B cell (primary cell): ENCODE measurements around the gene OR6P1. TPM values are rescaled to one million over a fixed set of nuclear protein-coding genes. Genes with fewer than 3 reads are reported as not detected.

ENCODE experiments used
- ATAC-seq: fragments of 200-7000 bp; cut with Tn5 transposase; one replicate; pipeline ENCODE4 v1.10.0; 2021; ENCODE audit warnings: low read depth, mild to moderate bottlenecking, moderate number of reproducible peaks, moderate library complexity
- CTCF ChIA-PET: fragments of 350-600 bp; sonication (Branson Sonifier 250); formaldehyde crosslinking; loops from one replicate; lab custom pipeline; 2021; ENCODE audit warnings: antibody characterized with exemption, inconsistent platforms; lab: Charles Lee
- POLR2A ChIA-PET: fragments of 350-600 bp; sonication (Branson Sonifier 250); formaldehyde crosslinking; loops from one replicate; lab custom pipeline; 2021; ENCODE audit warnings: antibody characterized with exemption; lab: Charles Lee
- DNase-seq: peaks from one replicate; pipeline ENCODE4 v3.0.0; 2013
- H2AFZ ChIP-seq: 2 replicates; pipeline ENCODE4 v1.6.1; 2012; ENCODE audit warnings: mild to moderate bottlenecking, low read depth, low read length; ENCODE audit not compliant: insufficient read depth, poor library complexity, severe bottlenecking
- H3K27ac ChIP-seq, 2 donors: 1 replicate in 1 of 2; 2 replicates in 1 of 2; pipeline ENCODE4 v1.5.1; 2012 to 2013; ENCODE audit warnings: low read length in 2 of 2, mild to moderate bottlenecking in 2 of 2, moderate library complexity in 1 of 2
- H3K27me3 ChIP-seq, 4 experiments: fragments of 200-600 bp in 1 of 4; sonication (generic) in 1 of 4; replicated peaks in 1 of 4; 1 replicate in 2 of 4; 2 replicates in 2 of 4; pipeline versions ENCODE4 v1.6.1 to v1.7.0; 2013 to 2016; ENCODE audit warnings: low read length in 3 of 4, mild to moderate bottlenecking in 2 of 4, mixed read lengths in 1 of 4, moderate library complexity in 1 of 4; ENCODE audit not compliant: insufficient read depth in 4 of 4, control insufficient read depth in 3 of 4; ENCODE audit errors: control extremely low read depth in 1 of 4
- H3K36me3 ChIP-seq, 2 experiments: replicated peaks in 1 of 2; 1 replicate in 1 of 2; 2 replicates in 1 of 2; pipeline versions ENCODE4 v1.6.1 to v1.7.1; 2013; ENCODE audit warnings: low read length in 1 of 2; ENCODE audit not compliant: insufficient read depth in 2 of 2, control insufficient read depth in 1 of 2; ENCODE audit errors: control extremely low read depth in 1 of 2, extremely low read depth in 1 of 2
- H3K4me1 ChIP-seq, 2 donors: fragments of 200-600 bp in 1 of 2; sonication (generic) in 1 of 2; 1 replicate in 1 of 2; 2 replicates in 1 of 2; pipeline versions ENCODE4 v1.5.1 to v1.6.1; 2013 to 2017; ENCODE audit warnings: low read length in 2 of 2; ENCODE audit not compliant: control insufficient read depth in 2 of 2, insufficient read depth in 2 of 2
- H3K4me2 ChIP-seq: replicated peaks from 2 replicates; pipeline ENCODE3; 2012; ENCODE audit warnings: mild to moderate bottlenecking, low read depth, low read length; ENCODE audit not compliant: poor library complexity, severe bottlenecking
- H3K4me3 ChIP-seq, 5 experiments: fragments of 200-600 bp in 1 of 5; sonication (generic) in 1 of 5; 1 replicate in 3 of 5; 2 replicates in 2 of 5; pipeline versions ENCODE4 v1.5.1 to v1.7.0; 2011 to 2016; ENCODE audit warnings: low read length in 4 of 5, mild to moderate bottlenecking in 4 of 5, low read depth in 2 of 5, control low read depth in 1 of 5, moderate library complexity in 1 of 5; ENCODE audit not compliant: insufficient read depth in 1 of 5; ENCODE audit errors: control extremely low read depth in 1 of 5, extremely low read depth in 1 of 5
- H3K79me2 ChIP-seq: fragments of 200-600 bp; sonication (generic); one replicate; pipeline ENCODE4 v1.6.0; 2016; ENCODE audit warnings: low read length; ENCODE audit not compliant: control insufficient read depth, insufficient read depth
- H3K9ac ChIP-seq: fragments of 200-600 bp; sonication (generic); 2 replicates; pipeline ENCODE4 v1.6.1; 2017; ENCODE audit warnings: mild to moderate bottlenecking, low read length, moderate library complexity
- H3K9me3 ChIP-seq, 3 donors: one replicate each; pipeline versions ENCODE4 v1.6.1 to v1.7.1; 2013; ENCODE audit warnings: low read length in 2 of 3; ENCODE audit not compliant: control insufficient read depth in 2 of 3, insufficient read depth in 1 of 3; ENCODE audit errors: control extremely low read depth in 1 of 3
- H4K20me1 ChIP-seq: 2 replicates; pipeline ENCODE4 v1.6.0; 2012; ENCODE audit warnings: mild to moderate bottlenecking, low read length; ENCODE audit not compliant: insufficient read depth, control insufficient read depth, poor library complexity, severe bottlenecking
- H3K27ac Mint-ChIP-seq: one replicate; pipeline ENCODE4 v1.8.0; 2021; ENCODE audit warnings: mixed read lengths
- H3K27me3 Mint-ChIP-seq: one replicate; pipeline ENCODE4 v1.8.0; 2021; ENCODE audit warnings: mixed read lengths
- H3K4me1 Mint-ChIP-seq: one replicate; pipeline ENCODE4 v1.8.0; 2021; ENCODE audit warnings: mixed read lengths
- H3K4me3 Mint-ChIP-seq: one replicate; pipeline ENCODE4 v1.8.0; 2021; ENCODE audit warnings: mixed read lengths
- H3K9me3 Mint-ChIP-seq: one replicate; pipeline ENCODE4 v1.8.0; 2022; ENCODE audit warnings: mixed read lengths; ENCODE audit not compliant: insufficient read depth
- EZH2 ChIP-seq: IDR thresholded peaks from 2 replicates; pipeline ENCODE4 v1.6.1; 2012; ENCODE audit warnings: borderline replicate concordance, low read depth, mild to moderate bottlenecking, moderate library complexity, low read length; ENCODE audit not compliant: insufficient read depth, poor library complexity, severe bottlenecking
- WGBS: methylation state at CpG from one replicate; pipeline ENCODE4 v1.1.5; 2013; ENCODE audit warnings: missing lambda C conversion rate; ENCODE audit not compliant: insufficient coverage; 5-methylcytosine and 5-hydroxymethylcytosine counted together
- intact Hi-C: fragments of 100-400 bp; cut with micrococcal nuclease; formaldehyde crosslinking; loops from one replicate; pipeline ENCODE4 v1.10.0; 2022
- polyA plus RNA-seq: library from polyadenylated mRNA; depleted of rRNA; stranded (reverse); fragments of >200 nt; gene quantifications from 2 replicates; pipeline ENCODE4 v1.2.3, GENCODE V29; 2012
- total RNA-seq, 2 donors: library from RNA; stranded (reverse); fragments of 120-200 nt in 1 of 2; gene quantifications; 1 replicate in 1 of 2; 2 replicates in 1 of 2; pipeline versions ENCODE4 v1.2.3 to v1.2.4, GENCODE V29; 2013 to 2022
- TF ChIP-seq, protein P1 (sequence below): fragments of 200-600 bp; IDR thresholded peaks from one replicate; pipeline ENCODE4 v1.8.0; 2022; ENCODE audit warnings: antibody characterized with exemption, mild to moderate bottlenecking

Gene OR6P1
- total and polyA plus RNA-seq, 2 donors (not counting 1 experiment from before 2014, with no cell fraction given): not detected

DNA sequence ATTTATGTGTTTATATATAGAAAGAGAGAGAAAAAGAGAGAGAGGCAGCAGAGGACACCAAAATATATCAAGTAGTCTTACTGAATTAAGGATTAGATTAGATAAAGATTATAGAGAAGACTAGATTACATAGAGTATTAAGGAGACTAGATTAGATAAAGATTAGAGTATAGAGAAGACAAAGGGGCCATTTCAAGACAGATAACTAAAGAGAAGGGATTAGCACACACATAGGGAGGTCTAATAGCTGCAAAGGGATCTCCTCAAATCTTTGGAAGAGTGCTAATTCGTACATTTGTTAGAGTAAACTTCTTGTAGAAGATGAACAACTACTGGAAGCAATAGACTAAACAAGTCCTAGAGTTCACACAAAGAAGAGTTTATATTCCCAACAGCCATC is 50.4 kb downstream of the OR6P1 start:
- no peak overlapping the region for H3K4me3 Mint-ChIP-seq
- Histone ChIP-seq H3K79me2 (no peaks in the 10 kb centered on the region), H3K27ac (no peak overlapping the region), H4K20me1 (no peaks in the 10 kb centered on the region), H3K27me3 (peaks cover 0 to 9% (median 8%) of the 10 kb centered on the region in 4 experiments), H3K4me3 (no peak overlapping the region), H3K9ac (no peak overlapping the region), H3K9me3 (no peaks in the 10 kb centered on the region), H2AFZ (no peak overlapping the region), H3K4me2 (no peak overlapping the region), H3K36me3 (no peaks in the 10 kb centered on the region), H3K4me1 (no peaks in the 10 kb centered on the region)
- intact Hi-C loops: no loop called here
- CTCF ChIA-PET: interaction anchor here (1.5 kb wide), 1 partner anchor 273 kb away, joined by 3 read pairs; no protein-coding TSS in a partner anchor
- no CpG with 5 or more reads among the region's 1 CpG for WGBS
- POLR2A ChIA-PET: no interaction called here
- DNase-seq (no peak), ATAC-seq (no peak)
- no peak overlapping the region for H3K27ac Mint-ChIP-seq
- H3K9me3 Mint-ChIP-seq: no peaks in the 10 kb centered on the region
- no peaks in the 10 kb centered on the region for H3K4me1 Mint-ChIP-seq
- H3K27me3 Mint-ChIP-seq: peaks cover 32% of the 10 kb centered on the region
- no peak for TF ChIP-seq EZH2
- TF ChIP-seq, protein P1, sequence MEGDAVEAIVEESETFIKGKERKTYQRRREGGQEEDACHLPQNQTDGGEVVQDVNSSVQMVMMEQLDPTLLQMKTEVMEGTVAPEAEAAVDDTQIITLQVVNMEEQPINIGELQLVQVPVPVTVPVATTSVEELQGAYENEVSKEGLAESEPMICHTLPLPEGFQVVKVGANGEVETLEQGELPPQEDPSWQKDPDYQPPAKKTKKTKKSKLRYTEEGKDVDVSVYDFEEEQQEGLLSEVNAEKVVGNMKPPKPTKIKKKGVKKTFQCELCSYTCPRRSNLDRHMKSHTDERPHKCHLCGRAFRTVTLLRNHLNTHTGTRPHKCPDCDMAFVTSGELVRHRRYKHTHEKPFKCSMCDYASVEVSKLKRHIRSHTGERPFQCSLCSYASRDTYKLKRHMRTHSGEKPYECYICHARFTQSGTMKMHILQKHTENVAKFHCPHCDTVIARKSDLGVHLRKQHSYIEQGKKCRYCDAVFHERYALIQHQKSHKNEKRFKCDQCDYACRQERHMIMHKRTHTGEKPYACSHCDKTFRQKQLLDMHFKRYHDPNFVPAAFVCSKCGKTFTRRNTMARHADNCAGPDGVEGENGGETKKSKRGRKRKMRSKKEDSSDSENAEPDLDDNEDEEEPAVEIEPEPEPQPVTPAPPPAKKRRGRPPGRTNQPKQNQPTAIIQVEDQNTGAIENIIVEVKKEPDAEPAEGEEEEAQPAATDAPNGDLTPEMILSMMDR: no peak

DNA sequence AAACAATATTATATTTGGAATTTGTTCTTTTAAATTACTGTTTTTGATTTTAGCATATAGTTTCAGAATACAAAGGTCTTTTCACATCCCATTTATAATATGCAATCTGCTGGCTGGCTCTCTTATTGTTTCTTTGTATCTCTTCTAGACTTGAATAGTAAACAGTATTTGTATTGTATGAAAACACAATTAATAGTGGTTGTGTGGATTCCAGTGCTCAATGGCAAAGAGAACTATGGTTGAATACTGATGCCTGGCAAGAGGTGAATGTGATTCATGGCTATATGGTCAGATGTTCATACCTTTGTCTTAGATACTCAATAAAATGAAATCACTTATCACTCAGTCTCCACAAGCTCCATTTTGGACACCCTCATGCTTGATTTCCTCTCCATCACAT is 53.4 kb downstream of the OR6P1 start:
- TF ChIP-seq, protein P1: no peak
- no peak for TF ChIP-seq EZH2
- Histone ChIP-seq H3K36me3 (no peaks in the 10 kb centered on the region), H3K27ac (no peak overlapping the region), H3K27me3 (peaks cover 0 to 9% (median 8%) of the 10 kb centered on the region in 4 experiments), H3K79me2 (no peaks in the 10 kb centered on the region), H4K20me1 (no peaks in the 10 kb centered on the region), H3K9ac (no peak overlapping the region), H3K4me2 (no peak overlapping the region), H3K4me1 (no peaks in the 10 kb centered on the region), H3K9me3 (no peaks in the 10 kb centered on the region), H3K4me3 (no peak overlapping the region), H2AFZ (no peak overlapping the region)
- no peak for DNase-seq
- ChIA-PET POLR2A (no interaction called here), CTCF (no interaction called here)
- H3K27ac Mint-ChIP-seq: no peak overlapping the region
- no peaks in the 10 kb centered on the region for H3K9me3 Mint-ChIP-seq
- no peak overlapping the region for H3K4me3 Mint-ChIP-seq
- ATAC-seq: no peak
- peaks cover 25% of the 10 kb centered on the region for H3K27me3 Mint-ChIP-seq
- no peaks in the 10 kb centered on the region for H3K4me1 Mint-ChIP-seq
- intact Hi-C loops: no loop called here

Other genes starting within 250 kb of the OR6P1 start
- not detected in 2 replicates for gene CD1B, start 239.0 kb downstream of the OR6P1 start, total RNA-seq
- gene CD1B, start 239.0 kb downstream of the OR6P1 start, polyA plus RNA-seq: 0.09 and 0.17 TPM in 2 replicates
- not detected in 2 replicates for gene CD1E, start 216.7 kb downstream of the OR6P1 start, total RNA-seq
- 0.33 TPM in 1 of 2 replicates, not detected in the other for gene CD1E, start 216.7 kb downstream of the OR6P1 start, polyA plus RNA-seq
- not detected in 2 replicates for gene OR10T2, start 171.1 kb downstream of the OR6P1 start, total RNA-seq
- not detected in 2 replicates for gene OR10T2, start 171.1 kb downstream of the OR6P1 start, polyA plus RNA-seq
- not detected in 2 replicates for gene OR10K2, start 144.3 kb downstream of the OR6P1 start, total RNA-seq
- not detected in 2 replicates for gene OR10K2, start 144.3 kb downstream of the OR6P1 start, polyA plus RNA-seq
- not detected in 2 replicates for gene OR10K1, start 108.7 kb downstream of the OR6P1 start, total RNA-seq
- gene OR10K1, start 108.7 kb downstream of the OR6P1 start, polyA plus RNA-seq: not detected in 2 replicates
- gene OR10R2, start 98.4 kb downstream of the OR6P1 start, total RNA-seq: not detected in 2 replicates
- gene OR10R2, start 98.4 kb downstream of the OR6P1 start, polyA plus RNA-seq: not detected in 2 replicates
- gene OR6Y1, start 16.2 kb downstream of the OR6P1 start, total RNA-seq: not detected in 2 replicates
- gene OR6Y1, start 16.2 kb downstream of the OR6P1 start, polyA plus RNA-seq: not detected in 2 replicates
- gene OR10X1, start 9.3 kb upstream of the OR6P1 start, total RNA-seq: not detected in 2 replicates
- not detected in 2 replicates for gene OR10X1, start 9.3 kb upstream of the OR6P1 start, polyA plus RNA-seq
- not detected in 2 replicates for gene OR10Z1, start 34.7 kb upstream of the OR6P1 start, total RNA-seq
- not detected in 2 replicates for gene OR10Z1, start 34.7 kb upstream of the OR6P1 start, polyA plus RNA-seq
- gene SPTA1, start 116.1 kb upstream of the OR6P1 start, total RNA-seq: not detected in 2 replicates
- gene SPTA1, start 116.1 kb upstream of the OR6P1 start, polyA plus RNA-seq: 0.21 and 0.36 TPM in 2 replicates
- not detected in 2 replicates for gene OR6K2, start 130.1 kb upstream of the OR6P1 start, total RNA-seq
- gene OR6K2, start 130.1 kb upstream of the OR6P1 start, polyA plus RNA-seq: not detected in 2 replicates
- not detected in 2 replicates for gene OR6K3, start 150.1 kb upstream of the OR6P1 start, total RNA-seq
- gene OR6K3, start 150.1 kb upstream of the OR6P1 start, polyA plus RNA-seq: not detected in 2 replicates
- gene OR6K6, start 184.1 kb upstream of the OR6P1 start, total RNA-seq: not detected in 2 replicates
- not detected in 2 replicates for gene OR6K6, start 184.1 kb upstream of the OR6P1 start, polyA plus RNA-seq
- gene OR6N1, start 201.6 kb upstream of the OR6P1 start, total RNA-seq: not detected in 2 replicates
- gene OR6N1, start 201.6 kb upstream of the OR6P1 start, polyA plus RNA-seq: not detected in 2 replicates
- not detected in 2 replicates for gene OR6N2, start 210.6 kb upstream of the OR6P1 start, total RNA-seq
- not detected in 2 replicates for gene OR6N2, start 210.6 kb upstream of the OR6P1 start, polyA plus RNA-seq